GM18519 (cell line): ENCODE data around the gene NDUFA12.

Experiments used
- ATAC-seq: cut with Tn5 transposase; IDR thresholded peaks from one replicate; pipeline ENCODE4 v1.9.1; 2021; ENCODE audit warnings: mild to moderate bottlenecking, moderate library complexity; ENCODE audit not compliant: unreplicated experiment, low FRiP score

The NDUFA12 gene

GRCh38 chr12:94942663-94943062 lies 60.8 kb downstream of the NDUFA12 start:
- no peak for ATAC-seq

- no peak for ATAC-seq
Measured at GRCh38 chr12:94941440-94941862, 62.0 kb downstream of the NDUFA12 start.

GRCh38 chr12:94940771-94941170 lies 62.7 kb downstream of the NDUFA12 start:
- no peak for ATAC-seq

- no peak for ATAC-seq
Measured at GRCh38 chr12:94938583-94938982, 64.9 kb downstream of the NDUFA12 start.

DNA sequence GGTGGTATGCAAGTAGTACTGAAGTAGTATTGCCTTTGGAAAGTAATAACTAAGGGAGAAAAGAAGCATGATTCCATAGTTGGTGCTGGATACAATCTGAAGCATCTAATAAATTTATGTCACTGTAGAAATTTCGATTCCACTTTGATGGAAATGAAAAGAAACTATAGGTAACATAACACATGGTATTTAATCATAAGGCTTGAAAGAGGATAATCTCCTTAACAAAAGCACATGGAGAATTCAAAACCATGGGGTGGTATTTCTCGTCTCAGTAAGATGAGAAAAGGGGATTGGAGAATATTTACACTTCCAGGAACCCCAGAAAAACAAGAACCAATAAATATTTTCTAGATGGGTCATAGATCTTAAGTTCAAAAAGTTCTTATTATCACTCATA lies 72.7 kb downstream of the NDUFA12 start:
- ATAC-seq = no peak

- ATAC-seq = no peak
Measured at GRCh38 chr12:94930216-94930654, 73.3 kb downstream of the NDUFA12 start.

- no peak for ATAC-seq
Measured at GRCh38 chr12:94929780-94930179, 73.7 kb downstream of the NDUFA12 start.

DNA sequence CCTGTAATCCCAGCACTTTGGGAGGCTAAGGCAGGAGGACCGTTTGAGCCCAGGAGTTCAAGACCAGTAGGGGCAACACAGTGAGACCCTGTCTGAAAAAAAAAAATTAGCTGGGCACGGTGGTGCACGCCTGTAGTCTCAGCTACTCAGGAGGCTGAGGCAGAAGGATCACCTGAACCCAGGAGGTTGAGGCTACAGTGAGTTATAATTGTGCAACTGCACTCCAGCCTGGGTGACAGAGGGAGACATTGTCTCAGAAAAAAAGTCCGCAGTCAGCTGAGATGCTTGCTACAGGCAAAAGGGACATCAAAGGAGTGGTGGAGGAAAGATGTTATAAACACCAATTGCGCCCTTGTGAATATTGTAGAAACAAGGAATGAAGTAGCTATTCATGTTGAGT lies 77.8 kb downstream of the NDUFA12 start:
- no peak for ATAC-seq

DNA sequence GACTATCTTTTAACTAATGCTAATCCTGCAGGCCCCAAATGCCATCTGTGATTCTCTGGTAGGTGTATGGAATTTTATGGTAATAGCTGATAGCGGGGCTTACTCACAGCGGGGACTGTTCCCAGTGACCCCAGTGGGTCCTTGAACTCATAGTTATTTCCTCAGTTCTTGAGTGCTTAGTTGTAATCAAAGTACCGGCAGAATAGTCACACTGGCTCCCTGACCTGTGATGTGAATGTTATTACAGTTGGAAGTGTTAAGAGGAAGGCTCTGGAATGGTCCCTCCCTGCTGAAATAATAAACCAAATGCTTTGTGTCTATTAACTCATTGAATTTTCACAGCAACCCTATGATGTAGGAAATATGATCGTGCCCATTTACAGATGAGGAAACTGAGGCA lies 78.3 kb downstream of the NDUFA12 start:
- no peak for ATAC-seq

- no peak for ATAC-seq
Measured at GRCh38 chr12:94922561-94922960, 80.9 kb downstream of the NDUFA12 start.
